ENCODE measurements around the gene SLC6A8. TPM values are rescaled to one million over a fixed set of nuclear protein-coding genes. Genes with fewer than 3 reads are reported as not detected.
A peak's percentile ranks its signal among the peaks of the same experiment; 100 is the strongest.
"Not testable (repeated sequence)": the region's sequence is repeated elsewhere in the genome, so short reads cannot be mapped to it uniquely, and the experiment has no call there.

The SLC6A8 gene
- total and polyA plus RNA-seq, 9 donors: 14.6 to 49.1 (median 32.1) TPM

GRCh38 chrX:153672531-153673427 lies 14.9 kb upstream of the SLC6A8 start:
- WGBS (ENCODE audit: insufficient coverage): 50% methylated on average over 31 of the region's 53 CpGs
- H3K36me3 ChIP-seq (ENCODE audit: control insufficient read depth, insufficient read depth, low read length): no peaks in the 10 kb centered on the region
- peaks cover 31% of the 10 kb centered on the region for H3K27me3 ChIP-seq (ENCODE audit: control insufficient read depth, insufficient read depth, low read length)
- H3K4me3 ChIP-seq (ENCODE audit: low read length): no peak overlapping the region
- no peak for DNase-seq
- H3K9me3 ChIP-seq (replicated peaks; ENCODE audit: control insufficient read depth, low read depth, low read length): no peaks in the 10 kb centered on the region
- no peak overlapping the region for H3K27ac ChIP-seq (ENCODE audit: low read length)
- H3K4me1 ChIP-seq (ENCODE audit: control insufficient read depth, insufficient read depth, low read length): peaks cover 2% of the 10 kb centered on the region

- WGBS (ENCODE audit: insufficient coverage): 25% methylated on average over 83 of the region's 98 CpGs
- Histone ChIP-seq H3K27ac (ENCODE audit: low read length) (no peak within 1 kb of the TSS), H3K4me1 (ENCODE audit: control insufficient read depth, insufficient read depth, low read length) (no peaks in the 10 kb centered on the region), H3K36me3 (ENCODE audit: control insufficient read depth, insufficient read depth, low read length) (no peaks in the 10 kb centered on the region), H3K9me3 (replicated peaks; ENCODE audit: control insufficient read depth, low read depth, low read length) (no peaks in the 10 kb centered on the region), H3K27me3 (ENCODE audit: control insufficient read depth, insufficient read depth, low read length) (peaks cover 34% of the 10 kb centered on the region), H3K4me3 (ENCODE audit: low read length) (no peak within 1 kb of the TSS)
- DNase-seq: no peak
Observed at GRCh38 chrX:153673428-153674218, 14.1 kb upstream of the SLC6A8 start, which contains the start of gene PNCK. Gene PNCK (minus strand): TSS chrX:153673813. CDS start chrX:153673076, 737 bp downstream.

- 67% methylated on average over 25 of the region's 27 CpGs for WGBS (ENCODE audit: insufficient coverage)
- peaks cover 33% of the 10 kb centered on the region for H3K27me3 ChIP-seq (ENCODE audit: control insufficient read depth, insufficient read depth, low read length)
Observed at GRCh38 chrX:153674219-153674851, 13.4 kb upstream of the SLC6A8 start.

GRCh38 chrX:153681175-153681574 lies 6.6 kb upstream of the SLC6A8 start:
- DNase-seq: no peak
- Histone ChIP-seq H3K9me3 (replicated peaks; ENCODE audit: control insufficient read depth, low read depth, low read length) (peaks cover 3% of the 10 kb centered on the region), H3K27ac (ENCODE audit: low read length) (no peak overlapping the region), H3K4me1 (ENCODE audit: control insufficient read depth, insufficient read depth, low read length) (no peaks in the 10 kb centered on the region), H3K27me3 (ENCODE audit: control insufficient read depth, insufficient read depth, low read length) (peaks cover 8% of the 10 kb centered on the region), H3K4me3 (ENCODE audit: low read length) (no peak overlapping the region), H3K36me3 (ENCODE audit: control insufficient read depth, insufficient read depth, low read length) (no peaks in the 10 kb centered on the region)
- 65% methylated on average over 11 of the region's 12 CpGs for WGBS (ENCODE audit: insufficient coverage)

More at GRCh38 chrX:153674219-153674851, 13.4 kb upstream of the SLC6A8 start:
- Histone ChIP-seq H3K36me3 (ENCODE audit: control insufficient read depth, insufficient read depth, low read length) (no peaks in the 10 kb centered on the region), H3K4me3 (ENCODE audit: low read length) (no peak overlapping the region), H3K27ac (ENCODE audit: low read length) (no peak overlapping the region), H3K4me1 (ENCODE audit: control insufficient read depth, insufficient read depth, low read length) (no peaks in the 10 kb centered on the region), H3K9me3 (replicated peaks; ENCODE audit: control insufficient read depth, low read depth, low read length) (no peaks in the 10 kb centered on the region)
- DNase-seq: no peak

- H3K9me3 ChIP-seq (replicated peaks; ENCODE audit: control insufficient read depth, low read depth, low read length); DNase-seq; H3K27me3 ChIP-seq (ENCODE audit: control insufficient read depth, insufficient read depth, low read length); H3K36me3 ChIP-seq (ENCODE audit: control insufficient read depth, insufficient read depth, low read length); H3K4me1 ChIP-seq (ENCODE audit: control insufficient read depth, insufficient read depth, low read length); H3K4me3 ChIP-seq (ENCODE audit: low read length); H3K27ac ChIP-seq (ENCODE audit: low read length): not testable (repeated sequence)
- WGBS (ENCODE audit: insufficient coverage): 96% methylated on average over 4 of the region's 8 CpGs
Observed at GRCh38 chrX:153683486-153683885, 4.2 kb upstream of the SLC6A8 start.

GRCh38 chrX:153684467-153685155 lies 3.1 kb upstream of the SLC6A8 start:
- DNase-seq: no peak
- 24% methylated on average over 10 of the region's 21 CpGs for WGBS (ENCODE audit: insufficient coverage)
- no peaks in the 10 kb centered on the region for H3K36me3 ChIP-seq (ENCODE audit: control insufficient read depth, insufficient read depth, low read length)
- no peak overlapping the region for H3K4me3 ChIP-seq (ENCODE audit: low read length)
- H3K4me1 ChIP-seq (ENCODE audit: control insufficient read depth, insufficient read depth, low read length): peaks cover 3% of the 10 kb centered on the region
- peaks cover 7% of the 10 kb centered on the region for H3K27me3 ChIP-seq (ENCODE audit: control insufficient read depth, insufficient read depth, low read length)
- H3K27ac ChIP-seq (ENCODE audit: low read length): no peak overlapping the region
- peaks cover 3% of the 10 kb centered on the region for H3K9me3 ChIP-seq (replicated peaks; ENCODE audit: control insufficient read depth, low read depth, low read length)

- 54% methylated on average over 21 of the region's 21 CpGs for WGBS (ENCODE audit: insufficient coverage)
- H3K4me3 ChIP-seq (ENCODE audit: low read length): no peak overlapping the region
- H3K9me3 ChIP-seq (replicated peaks; ENCODE audit: control insufficient read depth, low read depth, low read length): peaks cover 3% of the 10 kb centered on the region
- no peak overlapping the region for H3K27ac ChIP-seq (ENCODE audit: low read length)
- no peak for DNase-seq
- H3K27me3 ChIP-seq (ENCODE audit: control insufficient read depth, insufficient read depth, low read length): peaks cover 7% of the 10 kb centered on the region
- peaks cover 4% of the 10 kb centered on the region for H3K4me1 ChIP-seq (ENCODE audit: control insufficient read depth, insufficient read depth, low read length)
- H3K36me3 ChIP-seq (ENCODE audit: control insufficient read depth, insufficient read depth, low read length): no peaks in the 10 kb centered on the region
Observed at GRCh38 chrX:153685156-153685536, 2.6 kb upstream of the SLC6A8 start.

- no peak for DNase-seq
- WGBS (ENCODE audit: insufficient coverage): 73% methylated on average over 20 of the region's 24 CpGs
- Histone ChIP-seq H3K4me1 (ENCODE audit: control insufficient read depth, insufficient read depth, low read length) (peaks cover 5% of the 10 kb centered on the region), H3K27ac (ENCODE audit: low read length) (no peak overlapping the region), H3K27me3 (ENCODE audit: control insufficient read depth, insufficient read depth, low read length) (peaks cover 7% of the 10 kb centered on the region), H3K9me3 (replicated peaks; ENCODE audit: control insufficient read depth, low read depth, low read length) (peaks cover 3% of the 10 kb centered on the region), H3K36me3 (ENCODE audit: control insufficient read depth, insufficient read depth, low read length) (no peaks in the 10 kb centered on the region), H3K4me3 (ENCODE audit: low read length) (no peak overlapping the region)
Observed at GRCh38 chrX:153685751-153686696, 1.7 kb upstream of the SLC6A8 start.

GRCh38 chrX:153686711-153687110 lies 1.0 kb upstream of the SLC6A8 start:
- Histone ChIP-seq H3K27ac (ENCODE audit: low read length) (no peak overlapping the region), H3K9me3 (replicated peaks; ENCODE audit: control insufficient read depth, low read depth, low read length) (peaks cover 3% of the 10 kb centered on the region), H3K36me3 (ENCODE audit: control insufficient read depth, insufficient read depth, low read length) (no peaks in the 10 kb centered on the region), H3K4me3 (ENCODE audit: low read length) (no peak overlapping the region), H3K4me1 (ENCODE audit: control insufficient read depth, insufficient read depth, low read length) (peaks cover 5% of the 10 kb centered on the region), H3K27me3 (ENCODE audit: control insufficient read depth, insufficient read depth, low read length) (peaks cover 5% of the 10 kb centered on the region)
- WGBS (ENCODE audit: insufficient coverage): no CpG with 5 or more reads among the region's 9 CpGs
- peak; percentile 31 for DNase-seq

All from muscle of leg (tissue), 11 donors.